ENCODE results near the gene TMEM120A.
"Not testable (repeated sequence)": the region's sequence is repeated elsewhere in the genome, so short reads cannot be mapped to it uniquely, and the experiment has no call there.

The TMEM120A gene

GRCh38 chr7:76020031-76020714, 25.8 kb upstream of the TMEM120A start:
- peak; percentile 86 for TF ChIP-seq CTCF (IDR thresholded peaks at IDR 0.05; ENCODE audit: borderline replicate concordance, insufficient read depth, low read depth, low read length)

GRCh38 chr7:76018520-76018919, 24.1 kb upstream of the TMEM120A start:
- H3K4me3 ChIP-seq (ENCODE audit: low read depth, low read length): not testable (repeated sequence)

More at GRCh38 chr7:76020031-76020714, 25.8 kb upstream of the TMEM120A start:
- no peak overlapping the region for H3K4me3 ChIP-seq (ENCODE audit: low read depth, low read length)

- no peak overlapping the region for H3K4me3 ChIP-seq (ENCODE audit: low read depth, low read length)
- TF ChIP-seq CTCF (IDR thresholded peaks at IDR 0.05; ENCODE audit: borderline replicate concordance, insufficient read depth, low read depth, low read length): no peak
Observed at GRCh38 chr7:76016191-76016947, 22.0 kb upstream of the TMEM120A start.

- H3K4me3 ChIP-seq (ENCODE audit: low read depth, low read length): no peak overlapping the region
- TF ChIP-seq CTCF (IDR thresholded peaks at IDR 0.05; ENCODE audit: borderline replicate concordance, insufficient read depth, low read depth, low read length): no peak
Observed at GRCh38 chr7:76011442-76011861, 17.1 kb upstream of the TMEM120A start.

- H3K4me3 ChIP-seq (ENCODE audit: low read depth, low read length): no peak overlapping the region
- no peak for TF ChIP-seq CTCF (IDR thresholded peaks at IDR 0.05; ENCODE audit: borderline replicate concordance, insufficient read depth, low read depth, low read length)
Observed at GRCh38 chr7:76009672-76010600, 15.5 kb upstream of the TMEM120A start.

- no peak overlapping the region for H3K4me3 ChIP-seq (ENCODE audit: low read depth, low read length)
- no peak for TF ChIP-seq CTCF (IDR thresholded peaks at IDR 0.05; ENCODE audit: borderline replicate concordance, insufficient read depth, low read depth, low read length)
Observed at GRCh38 chr7:76008156-76008687, 13.8 kb upstream of the TMEM120A start.

GRCh38 chr7:76005004-76005403, 10.6 kb upstream of the TMEM120A start:
- not testable (repeated sequence) for H3K4me3 ChIP-seq (ENCODE audit: low read depth, low read length)
